ENCODE data around the gene MED13L.

GRCh38 chr12:116070444-116070843 is 207.0 kb downstream of the MED13L start:
- TF ChIP-seq CTCF (IDR thresholded peaks at IDR 0.05; ENCODE audit: extremely low read depth in 1 of 2, insufficient read depth in 1 of 2, low read depth in 1 of 2, low read length in 2 of 2), result no peak
- TF ChIP-seq POLR2A (IDR thresholded peaks at IDR 0.05; ENCODE audit: low read depth, low read length), result no peak
- no peak for TF ChIP-seq FOS (IDR thresholded peaks at IDR 0.05; ENCODE audit: borderline replicate concordance, insufficient read depth, low read length)
- TF ChIP-seq POLR2AphosphoS5 (IDR thresholded peaks at IDR 0.05; ENCODE audit: insufficient read depth, low read depth, low read length), result no peak
- TF ChIP-seq MAX (IDR thresholded peaks at IDR 0.05; ENCODE audit: insufficient read depth, insufficient read length), result no peak
- TF ChIP-seq JUN (IDR thresholded peaks at IDR 0.05; ENCODE audit: borderline replicate concordance, insufficient read depth, insufficient read length, low read depth), result no peak
- TF ChIP-seq EZH2 (IDR thresholded peaks at IDR 0.05; ENCODE audit: borderline replicate concordance, low read depth, low read length, severe bottlenecking), result no peak
- no peak for TF ChIP-seq GATA2 (IDR thresholded peaks at IDR 0.05; ENCODE audit: insufficient read depth, insufficient read length, low read depth, low read length)
- no peak for TF ChIP-seq MYC (IDR thresholded peaks at IDR 0.05; ENCODE audit: low read depth, low read length)
